ENCODE data around the gene SLC6A12. TPM values are rescaled to one million over a fixed set of nuclear protein-coding genes. Genes with fewer than 3 reads are reported as not detected.

The SLC6A12 gene
- 0.32 TPM in 1 of 2 replicates, not detected in the other for total RNA-seq (2011; cell fraction: chromatin; rRNA removed; ENCODE audit: low replicate concordance)
- not detected in 2 replicates for total RNA-seq (2011; cell fraction: nucleolus; rRNA removed)
- total RNA-seq (2011; cell fraction: nucleoplasm; rRNA removed) = not detected in 2 replicates
- total RNA-seq (2014; rRNA removed) (not detected in 2 replicates), total RNA-seq (2014; rRNA removed; fragmentation: Illumina TruSeq; extraction: Trizol) (not detected in 2 replicates), total RNA-seq (2015; rRNA removed; fragmentation: Illumina TruSeq; extraction: Trizol) (not detected in 2 replicates), total RNA-seq (2021) (not detected in 2 replicates), polyA plus RNA-seq (2011; rRNA removed) (0.04 TPM in 1 of 2 replicates, not detected in the other), polyA plus RNA-seq (2014; fragmentation: Illumina TruSeq; extraction: Trizol) (not detected in 2 replicates), polyA plus RNA-seq (2014; fragmentation: Nextera tagmentation; extraction: Ambion mirVana) (not detected), polyA plus RNA-seq (2014; rRNA removed) (not detected in 2 replicates), polyA minus RNA-seq (2011; rRNA and poly(A)+ RNA removed) (0.14 TPM in 1 of 2 replicates, not detected in the other), Bru-seq, nascent RNA (not detected), BruChase-seq, experiment 1, labeled RNA remaining after a 2-hour chase (percentile 12 among the genes with signal in this experiment), BruChase-seq, experiment 2, labeled RNA remaining after a 6-hour chase (percentile 2 among the genes with signal in this experiment)
- 0.03 TPM in 1 of 2 replicates, not detected in the other for polyA plus RNA-seq (2011; cell fraction: cytosol; rRNA removed)
- polyA plus RNA-seq (2011; cell fraction: nucleus; rRNA removed) = 0.28 TPM in 1 of 2 replicates, not detected in the other
- 0.46 TPM in 1 of 2 replicates, not detected in the other for polyA plus RNA-seq (2012)
- not detected in 2 replicates for polyA minus RNA-seq (2011; cell fraction: cytosol; rRNA and poly(A)+ RNA removed)
- not detected in 2 replicates for polyA minus RNA-seq (2011; cell fraction: nucleus; rRNA and poly(A)+ RNA removed)
- long read RNA-seq, experiment 1 = 0 reads
- long read RNA-seq, experiment 2 = 0 reads
- long read RNA-seq, experiment 3 = 0 reads

DNA sequence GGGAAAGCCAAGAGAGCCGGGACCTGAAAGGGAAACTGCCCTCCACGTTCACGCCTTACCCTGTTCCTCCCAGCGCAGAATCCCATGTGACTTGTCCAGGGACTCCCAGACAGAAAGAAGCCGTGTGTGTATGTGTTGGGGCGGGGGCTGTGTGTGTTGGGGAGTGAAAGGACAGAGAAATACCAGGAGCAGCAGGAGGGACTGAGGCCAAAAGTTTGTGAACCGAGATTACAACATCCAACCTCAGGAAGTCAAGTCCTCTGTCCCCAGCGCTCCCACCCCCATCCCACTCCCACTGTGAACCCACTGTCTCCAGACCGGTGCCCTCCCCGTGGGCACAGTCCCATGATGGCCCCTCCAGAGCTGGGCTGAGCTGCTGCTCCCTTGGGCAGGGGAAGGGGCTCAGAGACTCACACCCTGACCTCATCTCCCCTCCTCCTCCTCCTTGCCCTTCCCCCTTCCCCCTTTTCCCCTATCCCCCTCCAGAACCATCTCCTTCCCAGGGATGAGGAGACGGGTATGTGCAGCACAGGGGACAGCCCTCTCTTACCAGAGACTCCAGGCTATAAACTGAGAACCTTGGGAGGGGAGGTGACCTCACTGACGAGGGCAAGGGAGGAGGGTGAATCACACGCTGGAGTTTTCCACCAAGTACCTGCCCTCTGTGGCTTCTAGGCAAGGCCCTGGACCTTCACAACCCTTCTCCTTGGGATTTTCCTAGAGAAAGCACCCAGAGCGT, at the start of gene SLC6A12:
Gene SLC6A12, minus strand, starts transcription at position 155 of the 739 bp plus-strand sequence. CDS start 4,171 bp downstream, outside the sequence.
- DNase-seq (ENCODE audit: extremely low read depth in 1 of 4, low spot score in 3 of 4) = no peak
- H2AFZ ChIP-seq (ENCODE audit: low read depth, low read length) = no peak within 1 kb of the TSS
- no peaks in the 10 kb centered on the region for H3K9me3 ChIP-seq (replicated peaks; ENCODE audit: control insufficient read depth, insufficient read depth, low read depth, low read length)
- ChIA-PET CTCF (ENCODE audit: low intra/inter-chr PET ratio) (no interaction called here), POLR2A (interaction anchor here (0.6 kb wide), 2 partner anchors 54 to 73 kb away, joined by 3 to 4 read pairs; no protein-coding TSS in a partner anchor)
- no peak within 1 kb of the TSS for H3K27ac ChIP-seq (ENCODE audit: extremely low read depth, low read depth, low read length)
- no peaks in the 10 kb centered on the region for H3K9me1 ChIP-seq (ENCODE audit: control insufficient read depth, insufficient read depth, low read length)
- no peaks in the 10 kb centered on the region for H4K20me1 ChIP-seq (replicated peaks; ENCODE audit: control insufficient read depth, insufficient read depth, low read length)
- intact Hi-C loops (cut with micrococcal nuclease) = no loop called here
- H3K36me3 ChIP-seq (ENCODE audit: control insufficient read depth, insufficient read depth, low read length) = no peaks in the 10 kb centered on the region
- in situ Hi-C loops (cut with MboI) = no loop called here
- no peak for FAIRE-seq
- no peak for ATAC-seq
- no peak within 1 kb of the TSS for H3K4me3 ChIP-seq
- H3K79me2 ChIP-seq (ENCODE audit: control insufficient read depth, insufficient read depth, low read length) = no peaks in the 10 kb centered on the region
- no TSS peak for BruUV-seq (replicated peaks)
- TF ChIP-seq CHD2 (IDR thresholded peaks at IDR 0.05; ENCODE audit: low read depth, low read length) (no peak), ZNF121 (CRISPR knock-in tag; conservative IDR thresholded peaks at IDR 0.05) (no peak), ETV1 (tag; conservative IDR thresholded peaks at IDR 0.05; ENCODE audit: low read depth) (no peak), FUS (optimal IDR thresholded peaks at IDR 0.05; ENCODE audit: low read depth, low read length) (no peak), ZBTB1 (CRISPR knock-in tag; IDR thresholded peaks at IDR 0.05; ENCODE audit: borderline replicate concordance, low read depth) (no peak), PHF8 (IDR thresholded peaks at IDR 0.05; ENCODE audit: borderline replicate concordance, low read length) (no peak), C11orf30 (IDR thresholded peaks at IDR 0.05; ENCODE audit: low read depth) (no peak), RAD51 (IDR thresholded peaks at IDR 0.05; ENCODE audit: borderline replicate concordance, low read depth) (no peak), ZNF408 (CRISPR knock-in tag; IDR thresholded peaks at IDR 0.05; ENCODE audit: low read depth) (no peak)
- H3K4me1 ChIP-seq (replicated peaks in 1 of 2; ENCODE audit: control insufficient read depth in 2 of 2, insufficient read depth in 2 of 2, low read length in 2 of 2) = no peaks in the 10 kb centered on the region; a peak in 1 of 5 replicates
- H3K9ac ChIP-seq (ENCODE audit: insufficient read depth in 1 of 2, low read depth in 2 of 2, low read length in 2 of 2) = no peak within 1 kb of the TSS
- 1% methylated on average over 12 of the region's 14 CpGs for WGBS (ENCODE audit: insufficient coverage, low coverage, missing lambda C conversion rate)
- H3K4me2 ChIP-seq (ENCODE audit: insufficient read depth, low read length) = no peak within 1 kb of the TSS
- peaks cover 21 to 68% of the 10 kb centered on the region in 2 experiments for H3K27me3 ChIP-seq (ENCODE audit: control insufficient read depth in 2 of 2, insufficient read depth in 2 of 2, low read length in 2 of 2)
